Measurements from ENCODE around the gene SPRY1.

SPRY1 gene

DNA sequence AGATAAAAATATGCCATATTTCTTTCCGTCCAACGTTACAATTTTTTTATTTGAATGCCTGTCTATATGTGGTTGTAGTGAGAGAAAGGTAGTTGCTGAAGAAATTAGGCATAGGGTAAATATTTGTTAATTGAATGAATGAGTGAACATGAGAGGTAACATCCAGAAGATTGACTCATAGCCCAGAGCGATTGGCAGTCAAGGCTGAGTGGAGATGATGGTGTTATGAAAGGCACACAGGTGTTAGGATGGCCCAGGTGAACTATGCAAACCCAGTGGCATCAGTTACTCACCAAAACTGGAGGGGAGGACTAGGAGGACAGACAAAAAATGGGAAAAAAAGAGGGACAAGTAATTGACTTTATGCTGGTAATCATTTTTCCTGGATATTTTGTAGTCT lies 31.7 kb upstream of the SPRY1 start:
- Histone ChIP-seq H3K79me2 (ENCODE audit: insufficient read depth, low read length) (no peaks in the 10 kb centered on the region), H3K27me3 (ENCODE audit: insufficient read depth, low read length, poor library complexity) (no peaks in the 10 kb centered on the region), H2AFZ (ENCODE audit: low read depth, low read length) (no peak overlapping the region), H3K36me3 (ENCODE audit: insufficient read depth, low read length) (no peaks in the 10 kb centered on the region), H3K4me3 (ENCODE audit: low read depth in 1 of 2, low read length in 2 of 2) (no peak overlapping the region), H3K4me2 (ENCODE audit: insufficient read depth, low read length) (no peak overlapping the region), H3K9me3 (ENCODE audit: insufficient read depth, low read length, severe bottlenecking) (no peaks in the 10 kb centered on the region), H3K9ac (ENCODE audit: low read depth, low read length) (no peak overlapping the region), H3K27ac (ENCODE audit: low read length) (no peak overlapping the region), H3K4me1 (ENCODE audit: insufficient read depth, low read length) (no peaks in the 10 kb centered on the region), H4K20me1 (ENCODE audit: insufficient read depth, low read length) (no peaks in the 10 kb centered on the region)
- ATAC-seq (ENCODE audit: insufficient read depth, low read depth), result no peak
- DNase-seq, result no peak
- TF ChIP-seq EZH2 (IDR thresholded peaks at IDR 0.05; ENCODE audit: borderline replicate concordance, low read depth, low read length, severe bottlenecking), result no peak
- TF ChIP-seq, protein P1, sequence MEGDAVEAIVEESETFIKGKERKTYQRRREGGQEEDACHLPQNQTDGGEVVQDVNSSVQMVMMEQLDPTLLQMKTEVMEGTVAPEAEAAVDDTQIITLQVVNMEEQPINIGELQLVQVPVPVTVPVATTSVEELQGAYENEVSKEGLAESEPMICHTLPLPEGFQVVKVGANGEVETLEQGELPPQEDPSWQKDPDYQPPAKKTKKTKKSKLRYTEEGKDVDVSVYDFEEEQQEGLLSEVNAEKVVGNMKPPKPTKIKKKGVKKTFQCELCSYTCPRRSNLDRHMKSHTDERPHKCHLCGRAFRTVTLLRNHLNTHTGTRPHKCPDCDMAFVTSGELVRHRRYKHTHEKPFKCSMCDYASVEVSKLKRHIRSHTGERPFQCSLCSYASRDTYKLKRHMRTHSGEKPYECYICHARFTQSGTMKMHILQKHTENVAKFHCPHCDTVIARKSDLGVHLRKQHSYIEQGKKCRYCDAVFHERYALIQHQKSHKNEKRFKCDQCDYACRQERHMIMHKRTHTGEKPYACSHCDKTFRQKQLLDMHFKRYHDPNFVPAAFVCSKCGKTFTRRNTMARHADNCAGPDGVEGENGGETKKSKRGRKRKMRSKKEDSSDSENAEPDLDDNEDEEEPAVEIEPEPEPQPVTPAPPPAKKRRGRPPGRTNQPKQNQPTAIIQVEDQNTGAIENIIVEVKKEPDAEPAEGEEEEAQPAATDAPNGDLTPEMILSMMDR (IDR thresholded peaks at IDR 0.05; ENCODE audit: borderline replicate concordance, extremely low read depth, low read length, poor library complexity, severe bottlenecking), result no peak

DNA sequence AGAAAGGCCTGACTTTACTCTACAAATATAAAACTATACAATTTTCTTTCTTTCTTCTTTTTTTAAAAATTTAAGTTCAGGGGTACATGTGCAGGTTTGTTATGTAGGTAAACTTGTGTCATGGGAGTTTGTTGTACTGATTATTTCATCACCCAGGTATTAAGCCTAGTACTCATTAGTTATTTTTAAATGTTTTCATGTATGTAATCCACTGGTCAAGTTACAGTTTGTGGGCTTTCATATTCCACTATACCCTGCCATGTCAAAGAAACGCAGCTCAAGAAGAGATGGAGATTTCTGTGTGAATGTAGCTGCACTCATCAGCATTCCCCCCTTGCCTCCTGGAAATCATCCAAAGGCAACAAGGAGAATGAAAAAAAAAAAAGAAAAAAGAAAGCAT lies 31.2 kb upstream of the SPRY1 start:
- Histone ChIP-seq H2AFZ (ENCODE audit: low read depth, low read length) (no peak overlapping the region), H3K4me2 (ENCODE audit: insufficient read depth, low read length) (no peak overlapping the region), H3K4me1 (ENCODE audit: insufficient read depth, low read length) (no peaks in the 10 kb centered on the region), H3K4me3 (ENCODE audit: low read depth in 1 of 2, low read length in 2 of 2) (no peak overlapping the region), H3K27me3 (ENCODE audit: insufficient read depth, low read length, poor library complexity) (no peaks in the 10 kb centered on the region), H3K9ac (ENCODE audit: low read depth, low read length) (no peak overlapping the region), H3K36me3 (ENCODE audit: insufficient read depth, low read length) (no peaks in the 10 kb centered on the region), H3K79me2 (ENCODE audit: insufficient read depth, low read length) (no peaks in the 10 kb centered on the region), H4K20me1 (ENCODE audit: insufficient read depth, low read length) (no peaks in the 10 kb centered on the region), H3K9me3 (ENCODE audit: insufficient read depth, low read length, severe bottlenecking) (no peaks in the 10 kb centered on the region), H3K27ac (ENCODE audit: low read length) (no peak overlapping the region)
- TF ChIP-seq EZH2 (IDR thresholded peaks at IDR 0.05; ENCODE audit: borderline replicate concordance, low read depth, low read length, severe bottlenecking), result no peak
- TF ChIP-seq, protein P1 (IDR thresholded peaks at IDR 0.05; ENCODE audit: borderline replicate concordance, extremely low read depth, low read length, poor library complexity, severe bottlenecking), result no peak
- no peak for DNase-seq
- ATAC-seq (ENCODE audit: insufficient read depth, low read depth), result no peak

DNA sequence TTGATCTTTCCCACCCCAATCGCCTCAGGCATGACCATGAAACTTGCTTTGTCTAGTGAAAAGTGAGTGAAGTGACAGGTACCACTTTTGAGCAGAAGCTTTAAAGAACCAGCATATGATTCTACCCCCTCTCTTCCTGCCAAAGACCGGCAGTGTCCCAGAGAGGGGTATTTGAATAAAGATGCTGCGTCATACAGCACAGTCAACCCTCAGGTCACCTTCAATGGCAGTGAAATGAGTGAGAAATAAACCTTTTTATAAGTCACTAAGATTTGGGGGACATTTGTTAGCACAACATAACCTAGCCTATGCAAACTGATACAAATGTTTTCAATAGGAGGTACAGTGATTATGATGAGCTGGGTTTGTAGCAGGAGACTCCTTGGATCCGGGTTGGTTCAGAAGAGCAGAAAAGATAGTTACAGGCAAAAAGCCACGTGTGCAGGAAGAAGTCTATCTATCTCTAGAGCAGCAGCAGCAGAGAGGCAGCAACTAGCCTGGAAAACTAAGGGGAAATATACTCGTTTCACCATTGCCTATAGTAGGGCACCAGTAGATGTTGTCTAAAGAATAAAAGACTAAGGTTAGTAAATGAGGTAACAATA lies 30.3 kb upstream of the SPRY1 start:
- Histone ChIP-seq H3K9me3 (ENCODE audit: insufficient read depth, low read length, severe bottlenecking) (no peaks in the 10 kb centered on the region), H3K27me3 (ENCODE audit: insufficient read depth, low read length, poor library complexity) (no peaks in the 10 kb centered on the region), H3K4me3 (ENCODE audit: low read depth in 1 of 2, low read length in 2 of 2) (no peak overlapping the region), H3K9ac (ENCODE audit: low read depth, low read length) (no peak overlapping the region), H3K4me1 (ENCODE audit: insufficient read depth, low read length) (no peaks in the 10 kb centered on the region), H4K20me1 (ENCODE audit: insufficient read depth, low read length) (no peaks in the 10 kb centered on the region), H3K36me3 (ENCODE audit: insufficient read depth, low read length) (no peaks in the 10 kb centered on the region), H3K4me2 (ENCODE audit: insufficient read depth, low read length) (no peak overlapping the region), H3K27ac (ENCODE audit: low read length) (no peak overlapping the region), H3K79me2 (ENCODE audit: insufficient read depth, low read length) (no peaks in the 10 kb centered on the region), H2AFZ (ENCODE audit: low read depth, low read length) (no peak overlapping the region)
- ATAC-seq (ENCODE audit: insufficient read depth, low read depth), result no peak
- TF ChIP-seq EZH2 (IDR thresholded peaks at IDR 0.05; ENCODE audit: borderline replicate concordance, low read depth, low read length, severe bottlenecking), result no peak
- TF ChIP-seq, protein P1 (IDR thresholded peaks at IDR 0.05; ENCODE audit: borderline replicate concordance, extremely low read depth, low read length, poor library complexity, severe bottlenecking), result no peak
- DNase-seq, result no peak

All from DND-41 (cell line).